Pulmonary artery endothelial cell (primary cell): Measurements from ENCODE around the gene TRAF3IP1. TPM values are rescaled to one million over a fixed set of nuclear protein-coding genes. Genes with fewer than 3 reads are reported as not detected.
"Not testable (repeated sequence)": the region's sequence is repeated elsewhere in the genome, so short reads cannot be mapped to it uniquely, and the experiment has no call there.

Experiments
- DNase-seq: peaks from one replicate; pipeline ENCODE4 v3.0.0-alpha.2; 2011; ENCODE audit warnings: low read depth, low spot score
- total RNA-seq: library from RNA; depleted of rRNA; stranded (reverse); fragments of >200 nt; gene quantifications from 2 replicates; pipeline ENCODE4 v1.2.3, GENCODE V29; 2014

TRAF3IP1 gene, protein sequence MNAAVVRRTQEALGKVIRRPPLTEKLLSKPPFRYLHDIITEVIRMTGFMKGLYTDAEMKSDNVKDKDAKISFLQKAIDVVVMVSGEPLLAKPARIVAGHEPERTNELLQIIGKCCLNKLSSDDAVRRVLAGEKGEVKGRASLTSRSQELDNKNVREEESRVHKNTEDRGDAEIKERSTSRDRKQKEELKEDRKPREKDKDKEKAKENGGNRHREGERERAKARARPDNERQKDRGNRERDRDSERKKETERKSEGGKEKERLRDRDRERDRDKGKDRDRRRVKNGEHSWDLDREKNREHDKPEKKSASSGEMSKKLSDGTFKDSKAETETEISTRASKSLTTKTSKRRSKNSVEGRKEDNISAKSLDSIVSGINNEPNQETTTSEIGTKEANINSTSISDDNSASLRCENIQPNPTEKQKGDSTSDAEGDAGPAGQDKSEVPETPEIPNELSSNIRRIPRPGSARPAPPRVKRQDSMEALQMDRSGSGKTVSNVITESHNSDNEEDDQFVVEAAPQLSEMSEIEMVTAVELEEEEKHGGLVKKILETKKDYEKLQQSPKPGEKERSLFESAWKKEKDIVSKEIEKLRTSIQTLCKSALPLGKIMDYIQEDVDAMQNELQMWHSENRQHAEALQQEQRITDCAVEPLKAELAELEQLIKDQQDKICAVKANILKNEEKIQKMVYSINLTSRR
- 10.3 and 10.8 TPM in 2 replicates for total RNA-seq

DNA sequence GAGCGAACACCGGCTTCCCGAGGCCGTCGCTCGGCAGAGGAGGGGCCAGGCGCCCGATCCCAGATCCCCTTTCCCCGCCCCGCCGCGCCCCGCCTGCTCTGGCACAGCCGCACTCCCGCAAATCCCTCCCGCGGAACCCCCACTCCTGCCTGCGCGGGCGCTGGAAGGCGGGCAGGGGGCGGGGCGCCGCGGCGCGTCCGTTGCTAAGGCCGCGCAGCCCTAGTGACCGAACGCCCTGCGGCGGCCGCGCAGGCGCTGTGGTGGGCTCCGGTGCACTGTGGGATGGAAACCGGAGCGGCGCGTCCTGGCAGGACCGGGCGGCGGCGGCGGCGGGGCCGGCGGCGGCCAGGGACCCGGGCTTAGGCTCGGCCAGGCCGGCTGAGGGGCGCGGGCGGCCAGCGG is at the start of gene TRAF3IP1:
Gene TRAF3IP1, plus strand, starts transcription at position 273 of the 402 bp plus-strand sequence. CDS start 145 bp downstream, outside the sequence.
- peak; percentile 64 for DNase-seq

DNA sequence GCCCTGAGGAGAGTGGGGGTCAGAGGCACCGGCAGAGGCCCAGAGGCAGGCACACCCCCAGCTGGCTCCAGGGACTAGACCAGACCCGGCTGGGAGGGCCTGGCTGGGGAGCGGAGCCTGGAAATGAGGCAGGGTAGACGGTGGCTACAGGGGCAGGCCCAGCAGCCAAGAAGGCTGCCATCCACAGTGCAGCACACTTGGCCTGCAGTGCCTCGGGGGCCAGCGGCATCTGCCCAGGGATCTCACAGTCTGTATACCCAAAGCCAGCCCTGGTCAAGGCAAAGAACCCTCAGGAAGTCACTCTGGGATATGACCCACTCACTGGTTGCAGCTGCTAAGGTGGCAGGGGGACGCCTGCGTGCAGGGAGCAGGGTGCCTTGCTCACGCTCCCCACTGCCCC is 49.7 kb upstream of the TRAF3IP1 start:
- no peak for DNase-seq

DNA sequence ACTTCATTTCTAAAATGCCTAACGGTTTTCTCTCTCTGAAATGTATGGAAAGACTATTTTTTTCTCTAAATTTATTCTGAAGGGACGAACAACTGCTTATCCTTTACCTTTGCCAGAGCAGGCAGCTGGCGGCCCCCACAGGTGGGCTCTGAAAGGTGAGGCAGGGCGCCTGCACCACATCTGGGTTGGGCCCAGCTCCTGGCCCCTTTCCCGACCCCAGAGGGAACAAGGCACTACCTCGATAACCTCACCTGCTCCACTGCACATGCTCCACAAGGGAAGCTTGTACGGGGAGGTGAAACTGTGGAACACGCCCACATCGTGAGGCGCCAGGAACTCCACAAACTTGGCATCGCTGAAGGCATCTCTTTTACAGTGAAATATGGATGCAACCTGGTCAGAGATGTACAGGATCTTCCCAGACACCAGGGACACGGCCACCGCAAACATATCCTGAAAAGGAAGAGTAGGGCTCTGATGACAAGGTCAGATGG is 49.2 kb upstream of the TRAF3IP1 start:
- DNase-seq, result no peak

DNA sequence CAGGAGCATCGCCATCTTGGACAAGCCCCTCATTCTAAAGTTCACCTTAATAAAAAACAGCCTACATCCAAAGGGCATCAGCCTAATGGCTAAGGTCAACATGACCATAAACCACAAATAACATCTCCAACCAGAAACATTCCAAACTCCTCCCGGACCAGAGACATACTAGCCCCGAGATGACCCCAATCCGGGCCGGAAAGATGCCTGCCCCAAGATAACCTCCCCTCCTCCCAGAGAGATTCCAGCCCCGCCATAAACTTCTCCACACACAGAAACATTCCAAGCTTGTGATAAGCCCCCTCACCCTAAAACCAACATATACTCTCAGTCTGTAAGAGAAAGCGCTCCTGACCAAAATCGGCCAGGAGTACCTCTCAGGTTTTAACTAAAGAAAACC is 48.6 kb upstream of the TRAF3IP1 start:
- not testable (repeated sequence) for DNase-seq

DNA sequence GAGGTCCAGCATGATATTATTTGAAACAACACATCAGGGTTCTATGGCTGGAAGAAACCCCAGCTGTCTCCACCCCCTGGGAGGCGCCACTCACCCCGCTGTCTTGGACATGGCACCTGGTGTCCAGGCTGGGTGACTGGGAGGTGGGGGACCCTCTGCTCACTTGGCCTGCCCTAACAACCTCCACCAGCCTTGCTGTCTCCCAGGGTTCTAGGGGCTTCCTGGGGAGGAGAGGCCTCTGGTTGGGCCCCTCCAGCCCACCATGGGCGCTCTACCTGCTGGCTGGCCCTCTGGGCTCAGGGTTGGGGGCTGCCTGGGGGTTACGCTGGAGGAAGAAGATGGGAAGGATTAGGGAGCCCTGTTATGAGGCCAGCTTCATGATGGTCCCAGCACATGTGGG is 48.2 kb upstream of the TRAF3IP1 start:
- DNase-seq, result no peak

DNA sequence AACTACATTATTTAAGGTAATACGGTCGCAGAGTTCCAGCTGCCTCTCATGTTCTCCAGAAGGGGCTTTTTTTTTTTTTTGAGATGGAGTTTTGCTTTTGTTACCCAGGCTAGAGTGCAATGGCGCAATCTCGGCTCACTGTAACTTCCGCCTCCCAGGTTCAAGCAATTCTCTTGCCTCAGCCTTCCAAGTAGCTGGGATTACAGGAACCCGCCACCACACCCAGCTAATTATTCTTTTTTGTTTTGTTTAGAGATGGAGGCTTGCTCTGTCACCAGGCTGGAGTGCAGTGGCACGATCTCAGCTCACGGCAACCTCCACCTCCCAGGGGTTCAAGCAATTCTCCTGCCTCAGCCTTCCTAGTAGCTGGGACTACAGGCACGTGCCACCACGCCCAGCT is 46.9 kb upstream of the TRAF3IP1 start:
- DNase-seq, result not testable (repeated sequence)

DNA sequence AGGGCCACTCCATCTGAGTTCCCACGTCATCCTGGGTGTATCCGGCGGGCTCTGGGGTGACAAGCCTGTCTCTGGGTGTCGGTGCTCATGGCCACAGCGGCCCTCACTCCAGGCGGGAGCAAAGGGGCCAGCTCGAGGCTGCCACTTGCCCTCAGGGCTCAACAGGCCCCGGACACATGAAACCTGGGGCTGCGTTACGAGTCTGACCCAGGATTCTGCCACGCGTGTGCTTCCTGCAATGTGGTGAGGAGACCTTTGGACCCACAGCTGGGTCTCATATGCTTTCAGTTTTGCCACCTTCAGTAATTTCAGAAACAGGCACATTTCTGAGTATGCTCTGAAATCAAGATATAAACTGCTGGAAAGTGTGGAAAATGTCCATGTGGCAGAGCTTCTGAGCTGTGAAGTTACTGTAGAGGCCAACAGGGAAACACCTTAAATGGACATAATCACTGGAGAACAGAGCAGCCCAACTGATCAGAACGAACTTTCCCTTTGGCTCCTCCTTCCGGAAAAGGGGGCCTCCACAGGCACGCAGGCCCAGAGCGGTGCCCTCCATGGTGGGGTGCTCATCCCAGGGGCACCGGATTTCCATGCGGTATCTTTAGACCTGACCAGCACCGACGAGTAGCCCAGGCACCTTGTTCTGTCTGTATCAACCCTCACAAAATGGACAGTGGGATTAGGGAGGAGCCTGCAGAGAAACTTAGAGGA is 46.0 kb upstream of the TRAF3IP1 start:
- DNase-seq, result no peak

DNA sequence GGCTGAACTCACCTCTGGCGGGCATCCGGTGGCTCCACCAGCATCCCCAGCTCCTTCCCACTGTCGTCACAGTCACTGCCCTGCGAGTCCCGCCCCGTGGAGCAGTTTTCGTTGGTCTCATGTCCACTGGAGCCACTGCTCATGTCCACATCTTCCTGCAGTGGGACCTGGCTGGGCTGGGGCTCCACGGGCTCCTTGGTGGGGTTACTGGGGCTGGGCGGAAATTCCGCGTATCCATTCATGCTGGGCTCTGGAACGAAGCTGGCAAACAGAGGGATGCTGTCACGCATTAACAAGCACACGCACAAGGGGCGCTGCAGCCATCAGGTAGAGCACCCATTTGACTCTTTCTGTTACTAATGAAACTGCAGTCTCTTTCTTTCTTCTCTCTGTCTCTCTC is 42.6 kb upstream of the TRAF3IP1 start:
- no peak for DNase-seq

DNA sequence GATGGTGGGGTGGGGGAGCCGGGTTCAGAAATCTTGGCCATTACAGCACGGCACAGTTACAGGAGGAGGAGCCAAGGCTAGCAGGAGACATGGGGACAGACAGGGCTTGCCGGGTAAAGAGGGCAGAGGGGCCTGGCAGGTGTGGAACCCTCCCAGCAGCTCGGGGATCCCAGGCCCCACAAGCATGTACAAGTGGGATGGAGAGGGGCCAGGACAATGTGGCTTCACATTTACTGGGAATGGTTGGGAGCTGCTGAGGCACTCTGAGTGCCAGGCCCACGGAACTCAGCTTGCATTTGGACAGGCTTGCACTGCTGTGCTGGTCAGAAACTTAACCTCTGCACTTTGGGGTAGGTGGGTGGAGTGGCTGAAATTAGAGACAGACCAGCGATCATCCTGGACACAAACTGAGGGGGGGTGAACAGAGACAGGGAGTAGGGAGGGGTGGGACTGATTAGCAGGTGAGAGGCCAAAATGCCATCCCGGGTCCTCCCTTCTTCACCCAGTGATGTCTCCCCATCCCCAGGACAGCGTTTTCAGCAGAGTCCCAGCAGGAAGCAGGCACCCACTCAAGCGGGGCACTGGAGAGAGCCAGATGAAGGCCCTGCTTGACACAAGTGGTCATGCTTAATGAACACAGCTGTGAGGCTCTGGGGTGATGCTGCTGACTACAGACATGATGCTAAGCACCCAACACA is 41.5 kb upstream of the TRAF3IP1 start:
- no peak for DNase-seq

DNA sequence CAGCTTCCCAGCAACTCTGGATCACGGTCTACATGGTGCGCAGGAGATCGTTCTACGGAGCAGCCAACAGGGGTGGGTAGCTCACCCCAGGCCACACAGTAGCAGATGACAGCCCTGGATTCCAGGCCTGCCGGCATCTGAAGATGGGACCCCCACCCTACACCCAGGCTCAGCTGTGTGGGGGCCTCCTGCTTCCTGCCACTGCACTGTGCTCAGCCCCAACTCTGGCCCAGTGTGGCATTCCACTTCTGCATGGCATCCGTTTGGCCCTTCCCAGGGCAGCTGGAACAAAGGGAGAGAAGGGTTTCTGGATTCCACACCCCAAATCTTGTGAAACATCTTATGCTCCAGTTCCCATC is 41.0 kb upstream of the TRAF3IP1 start:
- DNase-seq, result no peak

DNA sequence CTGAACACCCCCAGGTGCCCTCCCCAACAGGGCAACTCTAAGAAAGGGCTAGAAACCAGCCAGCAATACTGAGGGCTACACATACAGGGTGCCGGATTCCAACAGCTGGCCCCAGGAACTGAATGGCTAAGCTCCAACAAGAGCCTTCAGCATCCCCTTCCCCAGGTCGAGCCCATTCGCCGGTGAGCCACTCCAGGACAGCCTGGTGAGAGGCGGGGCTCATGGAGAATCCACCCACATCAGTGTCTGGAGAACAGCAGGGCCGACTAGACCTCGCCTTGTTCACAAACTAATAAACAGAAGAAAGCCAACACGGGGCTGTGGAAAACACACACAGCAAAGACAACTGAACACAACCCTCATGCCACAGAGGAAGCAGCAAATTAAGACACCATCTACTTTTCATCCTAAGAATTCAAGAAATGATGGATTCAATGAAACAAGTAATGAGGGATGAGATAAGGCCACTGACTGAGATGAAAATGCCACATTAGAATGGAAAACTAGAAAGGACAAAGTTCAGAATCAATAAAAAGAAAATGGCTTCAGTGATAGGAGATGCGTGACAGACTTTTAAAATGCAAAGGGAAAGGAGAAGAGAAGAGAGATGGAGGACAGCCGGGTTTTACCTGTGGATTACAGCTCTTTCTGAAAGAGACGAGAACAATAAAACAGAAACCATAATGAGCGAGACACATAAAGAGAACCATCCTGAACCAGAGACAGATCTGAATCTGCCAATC is 40.1 kb upstream of the TRAF3IP1 start:
- DNase-seq, result no peak

DNA sequence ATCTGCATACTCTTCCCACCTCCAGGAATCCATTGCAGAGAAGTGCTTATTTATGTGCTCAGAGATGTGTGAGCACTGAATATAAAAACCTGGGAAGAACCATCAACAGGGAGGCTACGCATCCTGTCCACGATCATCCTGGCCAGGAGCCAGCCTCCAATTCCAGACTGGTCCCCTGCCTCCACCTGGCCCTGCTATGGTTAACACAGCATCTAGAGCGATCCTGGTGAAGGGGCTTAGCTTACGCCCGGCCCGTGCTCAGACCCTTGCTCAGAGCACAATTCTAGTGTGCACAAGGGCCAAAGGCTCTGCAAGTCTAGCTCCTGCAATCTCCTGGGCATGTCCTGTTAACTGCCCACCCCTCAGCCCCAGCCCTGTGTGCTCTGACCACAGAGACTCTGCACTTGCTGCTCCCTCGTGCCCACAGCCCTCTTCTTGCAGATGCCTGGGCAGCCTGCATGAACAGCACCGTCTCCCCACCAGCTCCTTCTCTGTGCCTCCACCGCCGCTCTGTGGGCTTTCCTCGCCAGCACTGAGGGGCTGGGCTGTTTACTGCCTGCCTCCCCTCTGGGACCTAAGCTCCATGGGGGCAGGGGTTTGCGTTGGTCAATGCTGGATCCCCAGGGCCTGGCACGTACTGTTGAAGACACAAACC is 38.4 kb upstream of the TRAF3IP1 start:
- DNase-seq, result no peak

DNA sequence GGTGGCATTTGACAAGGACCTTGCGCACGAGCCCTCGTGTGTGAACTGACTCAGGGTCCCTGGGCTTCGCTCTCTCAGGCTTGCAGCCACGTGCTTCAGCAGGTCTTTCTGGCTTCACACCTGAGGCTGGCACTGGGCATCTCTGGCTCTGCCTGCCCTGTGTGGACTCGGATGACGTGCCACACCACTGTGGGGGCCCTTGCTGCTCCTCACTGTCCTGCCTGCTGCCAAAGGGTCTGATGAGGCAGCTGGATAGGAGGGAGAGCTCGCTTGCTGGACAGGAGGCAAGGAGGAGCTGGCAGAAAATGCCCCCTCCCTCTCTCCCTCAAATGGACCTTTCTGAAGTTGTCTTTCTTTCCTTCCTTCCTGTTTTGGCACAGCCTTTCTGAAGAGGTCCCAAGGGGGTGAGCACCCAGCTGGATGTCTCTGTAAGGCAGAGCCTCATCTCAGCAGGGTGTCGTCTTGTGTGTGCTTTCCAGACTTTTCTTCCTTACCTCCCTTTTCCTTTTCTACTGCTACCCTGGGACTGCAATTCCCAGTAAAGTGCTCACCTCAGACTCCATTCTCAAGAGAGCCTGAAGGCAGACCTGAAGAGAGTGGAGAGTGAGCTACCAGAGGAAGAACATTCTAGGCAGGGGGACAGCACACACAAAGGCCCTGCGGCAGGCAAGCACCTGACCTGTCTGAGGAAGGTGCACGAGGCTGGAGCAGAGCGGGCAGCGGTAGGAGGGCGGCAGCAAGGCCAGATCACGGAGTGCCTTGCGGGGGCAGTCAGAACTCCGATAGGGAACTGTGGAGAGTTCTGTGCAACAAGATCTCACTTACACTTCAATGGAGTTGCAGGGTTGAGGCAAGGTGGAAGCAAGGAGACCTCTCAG is 37.2 kb upstream of the TRAF3IP1 start:
- DNase-seq, result no peak

DNA sequence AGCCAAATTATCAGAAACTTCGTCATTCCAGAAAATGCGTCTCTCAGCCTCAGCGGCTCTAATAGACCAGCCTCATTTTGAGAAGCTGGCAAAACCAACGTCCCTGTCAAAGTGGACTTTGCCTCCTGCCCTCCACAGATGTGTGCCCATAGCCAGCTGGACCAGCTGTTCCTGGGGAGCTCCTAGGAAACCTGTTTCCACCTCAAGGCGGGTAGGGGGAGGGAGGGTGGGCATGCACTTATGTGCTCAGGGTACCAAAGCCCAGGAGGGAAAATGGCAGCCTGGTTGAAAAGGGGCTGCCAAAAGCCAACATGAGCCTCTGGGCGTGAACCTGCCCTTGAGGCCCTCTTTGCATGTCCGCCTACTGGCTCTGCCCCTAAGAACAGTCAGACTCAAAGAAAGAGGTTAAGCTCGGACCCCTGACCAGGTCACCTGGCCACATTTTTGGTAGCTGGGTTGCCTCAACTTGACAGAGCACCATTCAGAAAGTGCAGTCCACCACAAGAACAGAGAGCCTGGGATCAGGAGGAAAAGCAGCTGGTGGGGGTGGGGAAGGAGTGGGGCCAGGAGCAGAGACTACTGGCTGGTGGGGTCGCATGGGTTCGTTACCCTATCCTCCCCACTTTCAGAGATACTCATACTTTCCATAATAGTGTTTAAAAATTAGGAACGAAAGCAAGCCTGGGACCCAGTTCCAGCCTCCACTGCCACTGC is 35.4 kb upstream of the TRAF3IP1 start:
- DNase-seq, result no peak

DNA sequence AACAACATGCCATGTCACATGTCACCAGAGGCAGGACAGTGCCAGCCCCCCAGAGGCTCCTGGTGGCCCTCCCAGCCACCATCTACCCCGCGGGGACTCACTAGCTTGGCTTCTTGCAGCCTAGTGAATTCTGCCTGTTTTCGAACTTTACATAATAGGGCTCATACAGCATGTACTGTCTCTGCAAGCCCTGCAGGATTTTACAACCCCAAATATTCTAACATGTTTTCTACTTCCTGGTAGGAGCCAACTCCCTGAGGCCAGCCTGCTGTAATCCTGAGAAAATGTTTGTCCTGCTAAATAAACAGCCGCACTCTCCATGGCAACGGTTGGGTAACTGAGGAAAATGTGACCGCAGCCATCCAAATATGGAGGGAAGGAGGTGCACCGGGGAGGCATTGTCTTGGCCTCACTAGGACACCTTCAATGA is 34.6 kb upstream of the TRAF3IP1 start:
- no peak for DNase-seq

DNA sequence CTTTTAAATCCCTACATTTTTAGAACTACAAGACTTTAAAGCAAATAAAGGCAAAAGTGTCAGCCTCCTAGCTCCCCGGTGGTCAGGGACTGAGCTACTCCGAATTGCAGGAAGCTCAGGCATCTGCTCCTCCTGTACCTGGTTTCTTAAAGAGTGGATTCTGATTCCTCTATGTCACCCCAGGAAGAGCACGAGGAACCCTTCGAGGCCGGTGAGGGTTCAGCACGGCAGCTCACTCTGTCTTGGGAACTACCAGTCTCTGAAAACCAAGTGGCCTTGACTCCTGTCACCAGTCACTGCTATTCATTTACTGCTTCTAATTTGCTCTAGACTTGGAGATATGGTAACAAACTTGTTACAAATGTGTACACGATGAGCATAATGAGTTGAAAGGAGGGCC is 34.2 kb upstream of the TRAF3IP1 start:
- DNase-seq, result no peak

DNA sequence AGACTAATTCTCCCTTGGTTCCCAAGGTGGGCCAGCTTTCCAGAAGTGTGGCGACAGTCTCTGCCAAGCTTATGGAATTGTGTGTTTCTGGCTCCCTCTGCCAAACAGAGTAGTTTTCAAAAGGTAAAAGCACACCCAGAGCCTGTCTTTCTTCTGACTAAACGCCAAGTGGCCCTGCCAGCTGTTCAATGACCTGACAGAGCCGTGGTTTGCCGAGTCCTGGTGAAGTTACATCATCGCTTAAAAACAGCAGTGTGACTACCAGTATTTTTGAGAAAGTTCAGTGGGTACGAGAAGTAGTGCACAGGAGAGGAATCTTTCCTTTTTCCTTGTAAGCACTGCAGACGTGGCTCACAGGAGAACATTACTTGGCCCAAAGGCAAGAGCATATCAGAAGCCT is 33.8 kb upstream of the TRAF3IP1 start:
- no peak for DNase-seq

DNA sequence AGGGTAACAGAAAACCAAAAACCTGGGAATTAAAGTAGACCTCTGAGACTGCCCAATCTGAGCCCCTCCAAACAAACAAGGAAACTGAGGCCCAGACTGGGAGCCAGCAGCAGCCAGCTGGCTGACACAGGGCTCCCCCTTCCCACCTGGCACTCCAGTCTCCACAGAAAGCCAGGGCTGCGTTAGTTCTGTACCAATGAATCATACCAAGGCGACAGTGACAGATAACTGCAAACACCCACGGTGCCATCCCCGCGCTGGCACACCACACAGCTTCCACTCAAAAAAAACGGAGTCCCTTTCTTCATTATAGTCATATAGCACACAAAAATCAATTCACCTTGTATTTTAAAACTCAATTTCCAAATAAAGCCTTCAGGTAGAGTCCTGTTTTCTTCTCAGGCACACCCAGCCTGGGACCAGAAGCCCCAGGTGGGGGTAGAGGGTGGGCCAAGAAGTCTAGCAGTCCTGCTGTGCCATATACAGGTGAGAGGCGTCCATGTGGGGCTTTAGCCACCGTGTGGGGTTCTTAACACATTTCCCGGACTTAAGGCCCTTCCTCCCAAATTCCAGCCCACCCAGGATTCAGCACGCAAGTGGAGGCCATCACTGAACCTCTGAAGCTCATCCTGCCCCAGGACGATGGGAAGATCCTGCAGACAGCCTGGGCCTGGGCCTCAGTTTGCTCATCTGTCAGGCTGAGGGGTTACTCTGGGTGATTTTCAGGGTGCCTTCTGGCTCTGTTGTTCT is 33.2 kb upstream of the TRAF3IP1 start:
- DNase-seq, result no peak
